Posterior cingulate gyrus (tissue), 11 donors: ENCODE results near the gene SSR3.
"Not testable (repeated sequence)": the region's sequence is repeated elsewhere in the genome, so short reads cannot be mapped to it uniquely, and the experiment has no call there.

Source experiments
- DNase-seq, 10 donors: peaks; one replicate each; pipeline versions ENCODE4 v3.0.0 to v3.0.0-alpha.2; 2020 to 2021; ENCODE audit warnings: mixed read lengths in 3 of 10
- intact Hi-C: fragments of 100-400 bp; cut with DNase I; formaldehyde crosslinking; loops from one replicate; pipeline ENCODE4 v1.15.1; 2023

SSR3 gene

DNA sequence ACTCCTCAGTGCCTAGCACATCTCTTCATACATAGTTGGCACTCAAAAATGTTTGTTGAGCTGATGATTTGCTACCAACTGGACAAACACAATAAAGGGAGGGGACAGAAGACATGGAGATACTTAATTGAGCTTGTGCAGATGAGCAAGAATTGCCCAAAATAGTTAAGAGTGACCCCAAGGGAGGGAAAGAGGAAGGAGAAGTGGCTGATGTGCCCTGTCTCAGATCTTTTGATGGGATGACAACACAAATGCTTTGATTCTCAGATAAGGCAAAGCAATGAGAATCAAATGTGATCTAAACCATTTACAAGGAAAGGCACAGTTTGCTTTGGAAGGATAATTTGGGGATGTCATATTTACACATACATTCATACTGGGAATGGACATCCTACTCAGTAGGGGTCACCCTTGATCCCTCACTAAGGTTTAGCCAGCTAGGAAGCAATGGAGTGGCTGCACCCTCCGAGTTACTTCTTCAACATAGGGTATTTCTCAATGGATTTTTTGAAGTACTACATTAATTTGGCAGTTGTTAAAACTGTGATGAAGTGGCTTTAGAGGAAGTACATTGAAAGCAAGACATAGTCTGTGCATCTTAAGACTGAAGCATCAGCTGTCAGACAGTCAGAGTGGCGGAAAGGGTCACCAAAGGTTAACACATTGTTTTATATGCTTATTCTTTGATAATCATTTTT lies 21.9 kb upstream of the SSR3 start:
- intact Hi-C loops: no loop called here
- no peak for DNase-seq

DNA sequence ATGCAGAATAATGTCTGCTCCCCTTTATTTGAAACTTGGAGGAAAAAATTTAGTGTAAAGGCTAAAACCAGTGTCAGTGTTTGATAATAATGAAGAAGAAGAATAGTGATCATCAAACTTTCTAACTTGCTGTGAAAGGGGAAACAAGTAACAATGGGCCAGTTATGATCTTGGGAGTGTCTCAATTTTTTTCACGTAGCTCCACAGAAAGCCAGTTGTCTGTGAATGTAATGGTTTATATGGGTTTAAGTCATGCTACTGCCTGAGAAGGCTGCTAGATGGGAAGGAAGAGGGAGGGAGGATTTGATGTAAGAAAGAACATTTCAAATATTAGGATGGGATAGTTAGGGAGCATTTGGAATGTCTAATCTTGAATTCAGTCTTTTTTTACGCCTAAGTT lies 21.1 kb upstream of the SSR3 start:
- DNase-seq: no peak
- intact Hi-C loops: no loop called here

DNA sequence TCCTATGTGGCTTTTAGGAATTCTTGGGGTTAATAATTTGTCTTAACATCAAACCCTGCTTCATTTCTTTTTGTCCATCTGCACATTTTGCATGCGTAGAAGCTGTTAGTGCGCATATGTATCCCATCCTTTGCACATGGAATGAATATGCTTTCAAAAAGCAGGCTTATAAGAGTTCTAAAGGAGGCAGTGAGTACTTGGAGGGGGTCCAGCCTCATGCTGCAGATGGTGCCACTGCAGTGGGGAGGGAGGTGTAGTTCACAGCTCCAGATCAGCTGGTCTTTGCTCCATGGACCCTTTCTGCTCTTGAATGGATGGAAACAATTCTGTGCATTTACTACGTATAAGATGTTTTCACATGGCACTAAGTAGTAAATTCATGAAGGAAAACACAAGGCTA lies 20.7 kb upstream of the SSR3 start:
- intact Hi-C loops: no loop called here
- peak in 7 of 10 donors; percentile 15 to 81 (median 27) for DNase-seq

DNA sequence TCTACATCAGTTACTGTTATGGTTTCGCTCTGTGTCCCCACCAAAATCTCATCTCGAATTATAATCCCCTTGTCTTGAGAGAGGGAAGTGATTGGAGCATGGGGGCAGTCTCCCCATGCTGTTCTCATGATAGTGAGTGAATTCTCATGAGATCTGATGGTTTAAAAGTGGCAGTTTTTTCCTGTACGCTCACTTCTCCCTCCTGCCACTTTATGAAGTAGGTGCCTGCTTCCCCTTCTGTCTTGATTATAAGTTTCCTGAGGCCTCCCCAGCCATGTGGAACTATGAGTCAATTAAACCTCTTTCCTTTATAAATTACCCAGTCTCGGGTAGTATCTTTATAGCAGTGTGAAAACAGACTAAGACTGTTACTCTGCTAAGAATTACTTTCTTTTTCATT lies 15.0 kb upstream of the SSR3 start:
- DNase-seq, intact Hi-C loops: not testable (repeated sequence)

DNA sequence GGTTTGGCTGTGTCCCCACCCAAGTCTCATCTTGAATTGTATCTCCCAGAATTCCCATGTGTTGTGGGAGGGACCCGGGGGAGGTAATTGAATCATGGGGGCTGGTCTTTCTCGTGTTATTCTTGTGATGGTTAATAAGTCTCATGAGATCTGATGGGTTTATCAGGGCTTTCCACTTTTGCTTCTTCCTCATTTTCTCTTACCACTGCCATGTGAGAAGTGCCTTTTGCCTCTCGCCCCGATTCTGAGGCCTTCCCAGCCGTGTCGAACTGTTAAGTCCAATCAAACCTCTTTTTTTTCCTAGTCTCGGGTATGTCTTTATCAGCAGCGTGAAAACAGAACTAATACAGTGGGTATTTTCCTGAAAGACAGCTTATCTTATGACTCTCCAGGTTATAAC lies 14.1 kb upstream of the SSR3 start:
- intact Hi-C loops: not testable (repeated sequence)
- DNase-seq: peak in 1 of 10 donors; percentile 42

DNA sequence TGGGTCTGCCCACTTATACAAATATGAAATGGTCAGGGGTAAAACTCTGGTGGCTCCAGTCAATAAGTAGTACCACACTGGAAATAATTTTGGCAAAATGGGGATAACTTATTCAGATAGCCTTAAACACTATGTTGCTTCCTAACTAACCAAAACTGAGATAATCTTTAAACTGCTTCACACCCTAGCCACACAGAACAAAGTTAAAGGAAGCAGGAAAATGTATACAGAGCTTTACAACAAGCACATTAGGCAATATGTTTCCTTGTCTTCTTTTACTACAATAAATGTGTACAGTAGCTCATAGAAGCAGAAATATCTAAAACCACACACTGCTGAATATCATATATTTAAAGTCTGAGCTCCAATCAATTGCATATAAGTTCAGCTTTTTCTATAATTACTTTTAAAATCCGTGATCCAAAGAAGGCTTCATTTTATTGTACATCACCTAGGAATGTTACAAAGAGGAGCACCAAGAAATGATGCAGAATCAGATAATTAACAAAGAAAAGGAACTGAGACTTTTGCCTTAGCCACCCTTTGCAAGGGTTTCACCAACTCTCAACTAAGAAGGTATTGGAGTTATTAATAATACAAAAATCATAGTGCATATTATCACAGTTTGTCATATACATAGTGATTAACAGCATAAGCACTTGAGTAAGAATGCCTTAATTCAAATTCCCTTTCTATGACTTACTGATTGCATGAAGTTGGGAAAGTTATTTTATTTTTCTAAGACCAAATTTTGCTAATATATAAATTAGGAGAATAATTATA lies 9.2 kb upstream of the SSR3 start:
- intact Hi-C loops: no loop called here
- no peak for DNase-seq

DNA sequence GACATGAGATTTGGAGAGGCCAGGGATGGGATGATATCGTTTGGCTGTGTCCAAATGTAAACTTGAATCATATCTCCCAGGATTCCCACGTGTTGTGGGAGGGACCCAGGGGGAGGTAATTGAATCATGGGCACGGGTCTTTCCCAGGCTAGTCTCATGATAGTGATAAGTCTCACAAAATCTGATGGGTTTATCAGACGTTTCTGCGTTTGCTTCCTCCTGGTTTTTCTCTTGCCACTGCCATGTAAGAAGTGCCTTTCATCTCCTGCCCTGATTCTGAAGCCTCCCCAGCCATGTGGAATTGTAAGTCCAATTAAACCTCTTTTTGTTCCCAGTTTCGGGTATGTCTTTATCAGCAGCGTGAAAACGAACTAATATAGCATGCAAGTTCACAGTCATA lies 7.6 kb upstream of the SSR3 start:
- intact Hi-C loops, DNase-seq: not testable (repeated sequence)

DNA sequence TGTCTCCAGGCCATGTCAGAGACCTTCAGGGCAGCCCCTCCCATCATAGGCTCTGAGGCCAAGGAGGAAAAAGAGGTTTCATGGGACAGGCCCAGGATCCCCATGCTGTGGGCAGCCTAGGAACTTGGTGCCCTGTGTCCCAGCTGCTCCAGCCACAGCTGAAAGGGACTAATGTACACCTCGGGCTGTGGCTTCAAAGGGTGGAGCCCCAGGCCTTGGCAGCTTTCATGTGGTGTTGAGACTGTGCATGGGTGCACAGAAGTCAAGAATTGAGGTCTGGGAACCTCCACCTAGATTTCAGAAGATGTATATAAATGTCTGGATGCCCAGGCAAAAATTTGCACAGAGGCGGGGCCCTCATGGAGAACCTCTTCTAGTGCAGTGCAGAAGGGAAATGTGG lies 6.6 kb upstream of the SSR3 start:
- intact Hi-C loops: no loop called here
- DNase-seq: peak in 1 of 10 donors; percentile 66

DNA sequence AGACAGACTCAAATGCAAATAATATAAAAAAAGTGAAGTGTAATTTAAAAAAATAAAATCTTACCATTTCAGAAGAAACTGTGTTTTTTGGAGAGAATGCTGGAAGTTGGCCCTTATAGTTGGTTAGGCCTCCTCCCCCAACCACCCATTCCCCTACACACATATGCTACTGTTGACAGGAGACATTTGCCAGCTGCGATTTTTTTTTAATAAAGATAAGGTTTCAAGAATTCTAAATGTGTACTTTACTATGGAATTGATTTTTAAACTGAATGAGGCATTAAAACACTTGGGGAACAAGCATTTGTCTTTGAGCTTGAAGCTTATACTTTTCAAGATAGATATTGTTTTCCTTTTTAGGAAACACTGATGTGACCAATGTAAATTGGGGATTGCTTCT lies 4.4 kb upstream of the SSR3 start:
- DNase-seq: no peak
- intact Hi-C loops: loop anchor here (5.0 kb wide), 2 partner anchors 258 to 523 kb away; no protein-coding TSS in a partner anchor

DNA sequence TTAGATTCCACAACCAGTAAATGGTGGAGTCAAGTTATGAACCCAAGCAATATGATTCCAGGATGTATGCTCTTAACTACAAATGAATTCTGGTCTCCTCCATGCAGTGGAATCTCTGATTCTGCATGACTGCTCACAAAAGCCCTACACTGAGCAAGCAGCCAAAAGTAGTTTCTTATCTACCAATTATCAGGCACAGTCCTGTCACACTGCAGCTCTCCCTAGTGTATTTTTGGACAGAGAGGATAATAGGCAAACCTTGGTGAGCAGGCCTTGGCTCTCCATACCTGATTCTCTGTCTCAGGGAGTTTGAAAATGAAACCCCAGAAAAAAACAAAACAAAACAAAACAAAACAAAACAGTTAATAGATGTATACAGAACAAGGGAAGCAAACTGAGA lies 3.5 kb upstream of the SSR3 start:
- intact Hi-C loops: loop anchor here (5.0 kb wide), 2 partner anchors 259 to 524 kb away; no protein-coding TSS in a partner anchor

DNA sequence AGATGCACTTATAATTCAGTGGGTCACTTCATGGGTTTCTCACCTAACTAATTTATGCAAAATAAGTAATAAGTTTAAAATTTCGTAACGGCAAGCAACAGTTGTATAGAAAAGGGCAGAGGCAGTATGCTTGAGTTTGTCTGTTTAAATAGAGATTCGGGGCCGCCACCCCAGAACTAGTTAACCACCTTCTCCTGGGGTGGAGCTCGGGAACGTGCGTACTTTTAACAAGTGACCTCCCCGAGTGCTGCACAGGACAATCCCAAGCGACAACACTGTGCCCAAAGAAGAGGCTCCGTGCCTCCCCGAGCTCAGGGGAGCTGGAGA lies 439 bp downstream of the SSR3 start:
- no peak for DNase-seq

More for the DNA sequence above, 3.5 kb upstream of the SSR3 start:
- DNase-seq: no peak

DNA sequence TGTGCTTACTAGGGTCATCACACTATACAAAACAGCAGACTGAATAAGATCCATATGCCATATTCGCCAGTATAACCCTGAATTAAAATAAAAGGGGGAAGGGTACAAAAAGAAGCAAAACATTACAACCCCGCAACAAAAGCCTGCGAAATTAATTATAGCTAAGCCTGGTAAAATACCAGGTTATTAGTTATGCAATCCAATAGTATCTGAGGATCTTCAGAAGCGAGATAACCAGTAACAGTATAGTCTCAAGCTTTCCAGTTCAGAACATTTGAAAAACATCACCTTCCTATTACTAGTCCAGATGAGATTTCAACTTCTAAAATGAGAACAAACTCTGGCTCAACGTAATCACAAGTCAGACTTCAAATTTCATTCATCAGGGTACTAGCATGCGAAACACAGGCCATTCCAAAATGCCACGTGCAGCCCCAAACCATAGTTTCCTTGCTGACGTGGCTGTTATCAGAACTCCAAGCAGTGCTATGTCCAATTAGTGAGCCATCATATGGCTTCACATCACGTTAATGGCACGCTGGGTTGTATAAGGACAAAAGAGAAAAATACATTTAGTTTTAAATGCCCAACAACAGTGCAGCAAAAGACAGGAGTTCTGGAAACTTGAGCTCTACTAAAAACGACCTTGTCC lies 1.1 kb downstream of the SSR3 start:
- intact Hi-C loops: loop anchor here (2.0 kb wide), 1 partner anchor 121 kb away; the partner anchor contains the start of gene TIPARP
- no peak for DNase-seq

More for the DNA sequence above, 439 bp downstream of the SSR3 start:
- intact Hi-C loops: loop anchor here (2.0 kb wide), 1 partner anchor 120 kb away; the partner anchor contains the start of gene TIPARP

DNA sequence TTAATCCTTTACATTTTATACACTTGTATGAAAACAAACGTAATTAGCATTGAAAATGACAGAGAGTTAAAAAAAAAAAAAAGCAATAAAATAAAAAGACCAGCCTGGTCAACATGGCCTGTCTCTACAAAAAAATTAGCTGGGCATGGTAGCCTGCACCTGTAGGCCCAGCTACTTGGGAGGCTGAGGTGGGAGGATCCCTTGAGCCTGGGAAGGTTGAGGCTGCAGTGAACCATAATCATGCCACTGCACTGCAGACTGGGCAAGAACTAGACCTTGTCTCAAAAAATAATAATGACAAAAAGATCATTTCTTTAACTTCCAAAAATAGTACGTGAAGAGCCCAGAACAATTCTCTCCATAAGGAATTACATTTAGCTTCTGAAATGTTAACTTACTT lies 1.9 kb downstream of the SSR3 start:
- no peak for DNase-seq
- intact Hi-C loops: no loop called here

DNA sequence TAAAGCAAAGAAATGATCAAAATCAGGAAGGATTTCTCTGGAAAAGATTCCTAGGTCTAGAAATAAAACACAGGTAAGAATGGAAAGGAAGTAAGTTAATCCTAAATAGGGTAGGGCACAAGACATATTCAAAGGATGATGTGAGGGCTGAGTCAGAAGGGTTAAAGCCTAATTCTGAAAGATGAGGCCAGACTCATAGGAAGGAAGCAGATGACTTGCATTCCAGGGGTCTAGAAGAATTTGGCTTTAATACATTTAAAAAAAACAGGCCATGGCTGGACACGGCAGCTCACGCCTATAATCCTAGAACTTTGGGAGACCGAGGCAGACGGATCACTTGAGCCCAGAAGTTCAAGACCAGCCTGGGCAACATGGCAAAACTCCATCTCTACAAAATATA lies 3.2 kb downstream of the SSR3 start:
- intact Hi-C loops: no loop called here
- no peak for DNase-seq

DNA sequence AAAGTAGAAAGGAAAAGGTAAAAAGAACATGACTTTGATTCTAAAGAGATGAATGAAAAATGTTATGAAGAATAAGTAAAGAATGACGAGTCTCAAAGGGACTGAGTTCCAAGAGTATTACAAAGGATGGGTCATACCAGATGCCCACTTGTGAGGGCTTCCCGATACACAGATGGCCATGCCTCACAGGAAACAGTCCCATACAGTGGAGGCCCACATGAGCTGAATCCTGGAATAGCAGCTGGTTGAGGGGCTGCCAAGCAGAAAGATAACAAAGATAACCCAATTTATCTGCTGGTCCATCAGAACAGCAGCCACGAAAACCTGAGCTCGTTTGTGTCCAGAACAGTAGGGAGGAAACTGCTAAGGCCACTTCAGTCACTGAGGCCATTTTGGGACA lies 3.7 kb downstream of the SSR3 start:
- intact Hi-C loops: no loop called here
- DNase-seq: no peak

DNA sequence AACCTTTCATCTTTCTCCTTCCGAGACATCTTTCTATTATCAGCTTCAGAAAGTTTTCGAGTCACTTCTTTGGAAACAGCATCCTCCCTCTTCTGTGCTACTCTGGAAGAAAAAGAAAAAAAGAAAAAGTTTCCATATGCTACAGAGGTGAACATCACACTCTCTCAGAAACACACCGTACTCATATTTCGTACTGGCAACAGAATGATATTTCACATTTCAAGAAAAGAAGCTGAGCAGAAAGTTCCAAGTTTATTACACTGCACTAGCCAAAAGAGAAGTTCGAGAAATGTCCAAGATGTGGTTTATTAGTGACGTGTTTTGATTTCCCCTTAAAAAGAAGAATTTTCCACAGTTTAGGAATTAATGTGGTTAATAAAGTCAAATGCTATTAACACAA lies 6.0 kb downstream of the SSR3 start:
- intact Hi-C loops: no loop called here

DNA sequence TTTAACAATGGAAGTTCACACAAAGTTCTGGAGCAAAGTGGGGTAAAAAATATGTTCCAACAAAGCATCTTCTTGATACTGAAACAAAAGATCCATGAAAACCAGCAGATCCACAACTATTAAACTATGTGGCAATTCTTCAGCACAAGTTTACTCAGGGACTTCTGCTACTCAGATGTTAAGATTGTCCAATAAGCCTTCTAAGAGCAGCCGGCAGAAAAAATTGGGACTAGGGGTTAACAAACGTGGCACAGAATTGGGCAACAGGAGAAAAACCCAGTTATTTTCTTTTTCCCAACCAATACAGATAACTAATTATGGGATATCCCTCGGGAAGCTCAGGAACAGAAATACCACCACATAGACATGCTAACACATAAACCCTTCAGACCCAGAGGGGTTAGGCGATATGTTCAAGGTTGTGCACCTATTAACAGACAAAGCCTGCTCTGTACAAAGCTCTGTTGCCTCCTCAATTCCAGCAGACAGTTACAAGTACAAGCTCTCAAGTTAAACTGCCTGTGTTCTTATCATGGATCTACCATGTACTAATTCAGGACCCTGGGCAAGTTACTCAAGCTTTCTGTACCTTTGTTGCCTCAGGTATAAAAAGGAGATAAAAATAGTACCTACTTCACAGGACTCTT lies 6.8 kb downstream of the SSR3 start:
- intact Hi-C loops: no loop called here
- DNase-seq: no peak

More for the DNA sequence above, 6.0 kb downstream of the SSR3 start:
- DNase-seq: no peak

DNA sequence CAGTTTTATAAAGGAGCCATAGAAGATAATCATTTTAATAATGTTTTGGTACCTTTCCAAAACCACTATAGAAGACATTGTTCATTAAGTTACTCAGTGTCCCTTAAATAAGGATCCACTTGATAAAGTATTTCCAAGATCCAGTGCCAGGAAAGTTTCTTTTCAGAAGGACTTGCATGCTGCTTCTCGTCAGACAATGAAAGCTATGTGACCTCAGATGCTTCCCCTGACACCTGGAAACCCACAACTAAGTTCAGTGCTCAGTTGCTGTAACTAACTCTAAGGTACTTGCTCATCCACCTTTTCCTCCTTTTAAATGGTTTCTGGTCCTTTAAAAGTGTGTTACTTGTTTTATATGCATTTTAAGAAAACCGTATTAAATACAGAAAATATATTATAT lies 7.3 kb downstream of the SSR3 start:
- intact Hi-C loops: no loop called here
- no peak for DNase-seq

DNA sequence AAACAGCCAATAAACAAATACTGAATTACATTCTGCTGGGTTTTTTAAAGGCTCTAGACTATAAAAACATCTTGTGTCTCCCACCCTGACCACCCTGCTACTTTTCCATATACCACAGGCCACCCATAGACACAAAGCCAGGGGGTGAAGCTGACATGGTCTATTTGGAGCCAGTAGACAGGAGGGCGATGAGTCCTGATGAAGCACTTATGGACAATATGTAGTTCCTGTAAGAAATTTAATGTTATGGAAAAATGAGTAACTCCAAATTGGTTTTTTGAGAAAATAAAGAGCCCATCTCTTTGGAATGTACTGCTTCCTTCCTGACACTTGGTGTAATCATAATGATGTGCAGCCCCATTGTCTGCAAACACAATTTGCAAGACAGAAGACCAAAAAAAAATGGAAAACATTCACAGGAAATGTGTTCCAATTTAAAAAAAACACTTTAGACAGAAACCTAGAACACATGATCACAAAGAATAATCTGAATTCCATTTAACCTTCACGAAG lies 11.8 kb downstream of the SSR3 start:
- no peak for DNase-seq
- intact Hi-C loops: loop anchor here (5.0 kb wide), 1 partner anchor 539 kb away; no protein-coding TSS in a partner anchor
